Liver (tissue), 9 donors: ENCODE data around the gene ROR1. TPM values are rescaled to one million over a fixed set of nuclear protein-coding genes. Genes with fewer than 3 reads are reported as not detected.

Experiments used
- DNase-seq: peaks from one replicate; pipeline ENCODE4 v3.0.0-alpha.2; 2017; ENCODE audit warnings: low spot score
- H3K27ac ChIP-seq, 2 donors: one replicate each; pipeline ENCODE4 v1.7.0; 2013; ENCODE audit warnings: inconsistent platforms in 2 of 2, low read length in 2 of 2, control low read depth in 1 of 2, low read depth in 1 of 2, mild to moderate bottlenecking in 1 of 2
- H3K27me3 ChIP-seq, 4 donors: one replicate each; pipeline versions ENCODE4 v1.6.1 to v1.7.0; 2013; ENCODE audit warnings: low read length in 3 of 4, inconsistent platforms in 1 of 4, mild to moderate bottlenecking in 1 of 4, moderate library complexity in 1 of 4; ENCODE audit not compliant: control insufficient read depth in 4 of 4, insufficient read depth in 4 of 4
- H3K36me3 ChIP-seq, 4 donors: one replicate each; pipeline versions ENCODE4 v1.6.1 to v1.7.0; 2013; ENCODE audit warnings: low read length in 3 of 4, mild to moderate bottlenecking in 3 of 4, low read depth in 1 of 4, moderate library complexity in 1 of 4; ENCODE audit not compliant: control insufficient read depth in 4 of 4, insufficient read depth in 3 of 4
- H3K4me1 ChIP-seq, 4 donors: one replicate each; pipeline versions ENCODE4 v1.6.1 to v1.7.0; 2013; ENCODE audit warnings: low read length in 3 of 4, mild to moderate bottlenecking in 3 of 4, moderate library complexity in 1 of 4; ENCODE audit not compliant: control insufficient read depth in 4 of 4, insufficient read depth in 4 of 4
- H3K4me3 ChIP-seq, 3 donors: one replicate each; pipeline versions ENCODE4 v1.6.1 to v1.7.0; 2013; ENCODE audit warnings: low read length in 3 of 3, control low read depth in 1 of 3, low read depth in 1 of 3, mild to moderate bottlenecking in 1 of 3
- H3K9ac ChIP-seq, 2 donors: one replicate each; pipeline ENCODE4 v1.7.0; 2013; ENCODE audit warnings: low read length in 2 of 2, mild to moderate bottlenecking in 2 of 2, moderate library complexity in 2 of 2, control low read depth in 1 of 2, low read depth in 1 of 2
- H3K9me3 ChIP-seq, 4 donors: one replicate each; pipeline versions ENCODE4 v1.6.1 to v1.7.0; 2013; ENCODE audit warnings: low read length in 3 of 4; ENCODE audit not compliant: control insufficient read depth in 4 of 4
- ATF3 ChIP-seq: IDR thresholded peaks from 2 replicates; pipeline ENCODE4 v1.6.1; 2016; ENCODE audit warnings: antibody characterized with exemption
- CTCF ChIP-seq: fragments of 150-350 bp; IDR thresholded peaks from 2 replicates; pipeline ENCODE4 v1.5.1; 2017; ENCODE audit warnings: improper control_type of control experiment, low read depth, low read length; ENCODE audit not compliant: missing input control
- EGR1 ChIP-seq, 2 donors: IDR thresholded peaks; 2 replicates each; pipeline ENCODE4 v1.6.1; 2016 to 2018; ENCODE audit warnings: antibody characterized with exemption in 2 of 2, low read depth in 2 of 2
- FOXA1 ChIP-seq: IDR thresholded peaks from 2 replicates; pipeline ENCODE4 v1.6.1; 2016; ENCODE audit warnings: antibody characterized with exemption
- HNF4G ChIP-seq: IDR thresholded peaks from 2 replicates; pipeline ENCODE4 v1.6.1; 2016; ENCODE audit warnings: antibody characterized with exemption
- JUND ChIP-seq, 2 donors: IDR thresholded peaks; 2 replicates each; pipeline ENCODE4 v1.6.1; 2016; ENCODE audit warnings: antibody characterized with exemption in 2 of 2
- NR2F2 ChIP-seq: IDR thresholded peaks from 2 replicates; pipeline ENCODE4 v1.6.1; 2016; ENCODE audit warnings: antibody characterized with exemption
- REST ChIP-seq: IDR thresholded peaks from 2 replicates; pipeline ENCODE4 v1.6.1; 2016; ENCODE audit warnings: antibody characterized with exemption, mild to moderate bottlenecking
- YY1 ChIP-seq: IDR thresholded peaks from 2 replicates; pipeline ENCODE4 v1.6.1; 2016; ENCODE audit warnings: antibody characterized with exemption, mild to moderate bottlenecking
- ZBTB33 ChIP-seq: IDR thresholded peaks from 2 replicates; pipeline ENCODE4 v1.6.1; 2016; ENCODE audit warnings: antibody characterized with exemption
- WGBS: extraction: QIAGEN DNeasy Blood & Tissue Kit; methylation state at CpG from one replicate; pipeline ENCODE4 v1.1.7; 2013; 5-methylcytosine and 5-hydroxymethylcytosine counted together
- polyA plus RNA-seq, 2 donors: library from polyadenylated mRNA; stranded (reverse) in 1 of 2; unstranded in 1 of 2; fragments of 200-250 nt in 1 of 2; fragments of >200 nt in 1 of 2; fragmentation: Nextera tagmentation in 1 of 2; extraction: Ambion mirVana in 1 of 2; gene quantifications; one replicate each; pipeline versions ENCODE4 v1.2.1 to v1.2.3, GENCODE V29; 2013 to 2015
- total RNA-seq, 2 donors: library from RNA; depleted of rRNA; stranded (reverse); fragments of >200 nt; gene quantifications; one replicate each; pipeline ENCODE4 v1.2.3, GENCODE V29; 2014
- donor health status: healthy.
- donor health status: healthy.
- donor health status: healthy.
- donor health status: healthy.
- donor health status: healthy.

ROR1 gene
- total and polyA plus RNA-seq, 4 donors, result 0.15 to 0.98 (median 0.37) TPM

GRCh38 chr1:64140596-64140995 lies 366.8 kb downstream of the ROR1 start:
- Histone ChIP-seq H3K4me1 (no peaks in the 10 kb centered on the region), H3K27me3 (no peaks in the 10 kb centered on the region), H3K27ac (no peak overlapping the region), H3K36me3 (no peaks in the 10 kb centered on the region), H3K9me3 (no peaks in the 10 kb centered on the region), H3K9ac (no peak overlapping the region), H3K4me3 (no peak overlapping the region)
- WGBS, result 73% methylated on average over 2 of the region's 2 CpGs
- DNase-seq, result no peak
- TF ChIP-seq YY1 (no peak), EGR1 (IDR thresholded peaks at IDR 0.05; ENCODE audit: low read depth in 2 of 2) (no peak), FOXA1 (no peak), REST (no peak), HNF4G (no peak), JUND (IDR thresholded peaks at IDR 0.05) (no peak)

- Histone ChIP-seq H3K27me3 (no peaks in the 10 kb centered on the region), H3K9ac (no peak overlapping the region), H3K36me3 (no peaks in the 10 kb centered on the region), H3K4me3 (no peak overlapping the region), H3K4me1 (no peaks in the 10 kb centered on the region), H3K27ac (no peak overlapping the region), H3K9me3 (no peaks in the 10 kb centered on the region)
- WGBS, result 88% methylated on average over 5 of the region's 5 CpGs
- TF ChIP-seq CTCF, result no peak
- no peak for TF ChIP-seq ZBTB33
- no peak for TF ChIP-seq YY1
- no peak for TF ChIP-seq REST
- no peak for TF ChIP-seq FOXA1
- no peak for TF ChIP-seq JUND (IDR thresholded peaks at IDR 0.05)
- TF ChIP-seq ATF3, result no peak
- no peak for TF ChIP-seq NR2F2
- DNase-seq, result no peak
Observed at GRCh38 chr1:64147045-64147724, 373.4 kb downstream of the ROR1 start.
